Measurements from ENCODE around the gene PTPRG.
"Not testable (repeated sequence)": the region's sequence is repeated elsewhere in the genome, so short reads cannot be mapped to it uniquely, and the experiment has no call there.

PTPRG gene

GRCh38 chr3:61545716-61546115 is 15.7 kb upstream of the PTPRG start:
- Mint-ChIP-seq H3K27me3 (peaks cover 3% of the 10 kb centered on the region), H3K36me3 (ENCODE audit: low read depth) (no peaks in the 10 kb centered on the region), H3K9me3 (peaks cover 4% of the 10 kb centered on the region), H3K4me1 (no peaks in the 10 kb centered on the region), H3K4me3 (no peak overlapping the region), H3K27ac (no peak overlapping the region)
- ATAC-seq = no peak
- DNase-seq = no peak

GRCh38 chr3:61547625-61548024 is 13.7 kb upstream of the PTPRG start:
- H3K4me1 Mint-ChIP-seq = no peaks in the 10 kb centered on the region
- H3K27ac Mint-ChIP-seq = no peak overlapping the region
- H3K27me3 Mint-ChIP-seq = no peaks in the 10 kb centered on the region
- H3K4me3 Mint-ChIP-seq = no peak overlapping the region
- no peaks in the 10 kb centered on the region for H3K36me3 Mint-ChIP-seq (ENCODE audit: low read depth)
- DNase-seq (no peak), ATAC-seq (no peak)
- peaks cover 4% of the 10 kb centered on the region for H3K9me3 Mint-ChIP-seq

GRCh38 chr3:61552704-61553103 is 8.7 kb upstream of the PTPRG start:
- not testable (repeated sequence) for H3K4me3 Mint-ChIP-seq; H3K27me3 Mint-ChIP-seq; H3K27ac Mint-ChIP-seq; H3K36me3 Mint-ChIP-seq (ENCODE audit: low read depth); DNase-seq; H3K9me3 Mint-ChIP-seq; H3K4me1 Mint-ChIP-seq; ATAC-seq

GRCh38 chr3:61559136-61559731 is 2.1 kb upstream of the PTPRG start:
- Mint-ChIP-seq H3K9me3 (peaks cover 3% of the 10 kb centered on the region), H3K27me3 (peaks cover 57% of the 10 kb centered on the region), H3K27ac (no peak overlapping the region), H3K36me3 (ENCODE audit: low read depth) (no peaks in the 10 kb centered on the region), H3K4me3 (no peak overlapping the region), H3K4me1 (peaks cover 9% of the 10 kb centered on the region)
- ATAC-seq (no peak), DNase-seq (no peak)

GRCh38 chr3:61560517-61561373 is 626 bp upstream of the PTPRG start:
- H3K27me3 Mint-ChIP-seq = peaks cover 65% of the 10 kb centered on the region
- peaks cover 9% of the 10 kb centered on the region for H3K4me1 Mint-ChIP-seq
- ATAC-seq (no peak), DNase-seq (peak; percentile 23)
- H3K9me3 Mint-ChIP-seq = peaks cover 3% of the 10 kb centered on the region
- H3K4me3 Mint-ChIP-seq = peak overlapping the region; percentile 74
- H3K36me3 Mint-ChIP-seq (ENCODE audit: low read depth) = no peaks in the 10 kb centered on the region
- H3K27ac Mint-ChIP-seq = no peak overlapping the region

GRCh38 chr3:61562042-61562720 is 810 bp downstream of the PTPRG start:
- Mint-ChIP-seq H3K4me3 (no peak overlapping the region), H3K27me3 (peaks cover 64% of the 10 kb centered on the region), H3K9me3 (peaks cover 3% of the 10 kb centered on the region), H3K36me3 (ENCODE audit: low read depth) (no peaks in the 10 kb centered on the region), H3K27ac (no peak overlapping the region), H3K4me1 (peaks cover 9% of the 10 kb centered on the region)
- DNase-seq (peak; percentile 2), ATAC-seq (no peak)

GRCh38 chr3:61562721-61563312 is 1.4 kb downstream of the PTPRG start:
- ATAC-seq (no peak), DNase-seq (peak; percentile 1)
- Mint-ChIP-seq H3K9me3 (no peaks in the 10 kb centered on the region), H3K36me3 (ENCODE audit: low read depth) (no peaks in the 10 kb centered on the region), H3K4me3 (peak overlapping the region; percentile 21), H3K4me1 (peaks cover 9% of the 10 kb centered on the region), H3K27ac (no peak overlapping the region), H3K27me3 (peaks cover 61% of the 10 kb centered on the region)

- no peak for ATAC-seq
- no peaks in the 10 kb centered on the region for H3K36me3 Mint-ChIP-seq (ENCODE audit: low read depth)
Measured at GRCh38 chr3:61563313-61564271, 2.2 kb downstream of the PTPRG start.

GRCh38 chr3:61564395-61565059 is 3.2 kb downstream of the PTPRG start:
- DNase-seq = no peak
- H3K4me1 Mint-ChIP-seq = peaks cover 9% of the 10 kb centered on the region
- H3K27me3 Mint-ChIP-seq = peaks cover 46% of the 10 kb centered on the region
- H3K4me3 Mint-ChIP-seq = no peak overlapping the region
- H3K36me3 Mint-ChIP-seq (ENCODE audit: low read depth) = no peaks in the 10 kb centered on the region
- ATAC-seq = no peak
- no peak overlapping the region for H3K27ac Mint-ChIP-seq
- no peaks in the 10 kb centered on the region for H3K9me3 Mint-ChIP-seq

More at GRCh38 chr3:61563313-61564271, 2.2 kb downstream of the PTPRG start:
- no peak for DNase-seq
- Mint-ChIP-seq H3K27ac (no peak overlapping the region), H3K27me3 (peaks cover 53% of the 10 kb centered on the region), H3K4me3 (no peak overlapping the region), H3K9me3 (no peaks in the 10 kb centered on the region), H3K4me1 (peaks cover 9% of the 10 kb centered on the region)

GRCh38 chr3:61565569-61565968 is 4.2 kb downstream of the PTPRG start:
- peaks cover 7% of the 10 kb centered on the region for H3K4me1 Mint-ChIP-seq

GRCh38 chr3:61568127-61568526 is 6.8 kb downstream of the PTPRG start:
- H3K36me3 Mint-ChIP-seq (ENCODE audit: low read depth) = no peaks in the 10 kb centered on the region
- H3K4me1 Mint-ChIP-seq = peaks cover under 1% of the 10 kb centered on the region
- no peaks in the 10 kb centered on the region for H3K9me3 Mint-ChIP-seq
- H3K27me3 Mint-ChIP-seq = peaks cover 25% of the 10 kb centered on the region
- ATAC-seq (no peak), DNase-seq (no peak)
- H3K27ac Mint-ChIP-seq = no peak overlapping the region
- H3K4me3 Mint-ChIP-seq = no peak overlapping the region

More at GRCh38 chr3:61565569-61565968, 4.2 kb downstream of the PTPRG start:
- Mint-ChIP-seq H3K27ac (no peak overlapping the region), H3K4me3 (no peak overlapping the region), H3K36me3 (ENCODE audit: low read depth) (no peaks in the 10 kb centered on the region), H3K27me3 (peaks cover 36% of the 10 kb centered on the region), H3K9me3 (no peaks in the 10 kb centered on the region)
- DNase-seq = no peak
- no peak for ATAC-seq

GRCh38 chr3:61569856-61570580 is 8.6 kb downstream of the PTPRG start:
- H3K36me3 Mint-ChIP-seq (ENCODE audit: low read depth) = no peaks in the 10 kb centered on the region
- no peak for DNase-seq

GRCh38 chr3:61570813-61571212 is 9.4 kb downstream of the PTPRG start:
- DNase-seq (no peak), ATAC-seq (no peak)
- H3K27ac Mint-ChIP-seq = no peak overlapping the region

More at GRCh38 chr3:61569856-61570580, 8.6 kb downstream of the PTPRG start:
- H3K27me3 Mint-ChIP-seq = peaks cover 12% of the 10 kb centered on the region
- no peaks in the 10 kb centered on the region for H3K4me1 Mint-ChIP-seq
- H3K27ac Mint-ChIP-seq = no peak overlapping the region
- peaks cover 6% of the 10 kb centered on the region for H3K9me3 Mint-ChIP-seq
- ATAC-seq = no peak
- no peak overlapping the region for H3K4me3 Mint-ChIP-seq

More at GRCh38 chr3:61570813-61571212, 9.4 kb downstream of the PTPRG start:
- H3K4me3 Mint-ChIP-seq = no peak overlapping the region
- peaks cover 7% of the 10 kb centered on the region for H3K9me3 Mint-ChIP-seq
- peaks cover 6% of the 10 kb centered on the region for H3K27me3 Mint-ChIP-seq
- no peaks in the 10 kb centered on the region for H3K4me1 Mint-ChIP-seq
- H3K36me3 Mint-ChIP-seq (ENCODE audit: low read depth) = no peaks in the 10 kb centered on the region

All from activated naive CD8-positive, alpha-beta T cell treated with anti-CD3 and anti-CD28 coated beads, Interleukin-2, amount 50 U/mL, for 24 hours (primary cell).